ENCODE measurements around the gene HADH.
"Not testable (repeated sequence)": the region's sequence is repeated elsewhere in the genome, so short reads cannot be mapped to it uniquely, and the experiment has no call there.

HADH gene

GRCh38 chr4:107989537-107990386, at the start of gene HADH:
Gene HADH (plus strand): TSS chr4:107989889. CDS start chr4:107989933, 44 bp downstream.
- peak; percentile 94 for DNase-seq

- DNase-seq, result no peak
These were observed 43.9 kb upstream of the HADH start for GRCh38 chr4:107945809-107946208.

GRCh38 chr4:107950746-107951540, 38.7 kb upstream of the HADH start:
- DNase-seq, result no peak

- no peak for DNase-seq
These were observed 38.1 kb upstream of the HADH start for GRCh38 chr4:107951551-107951950.

- no peak for DNase-seq
These were observed 33.7 kb upstream of the HADH start for GRCh38 chr4:107956011-107956410.

- no peak for DNase-seq
These were observed 22.8 kb upstream of the HADH start for GRCh38 chr4:107966903-107967302.

- not testable (repeated sequence) for DNase-seq
These were observed 22.2 kb upstream of the HADH start for GRCh38 chr4:107967519-107967918.

GRCh38 chr4:107967921-107968320, 21.8 kb upstream of the HADH start:
- not testable (repeated sequence) for DNase-seq

GRCh38 chr4:107970063-107970798, 19.5 kb upstream of the HADH start:
- no peak for DNase-seq

GRCh38 chr4:107972605-107973004, 17.1 kb upstream of the HADH start:
- no peak for DNase-seq

GRCh38 chr4:107974523-107974922, 15.2 kb upstream of the HADH start:
- DNase-seq, result no peak

GRCh38 chr4:107977482-107977881, 12.2 kb upstream of the HADH start:
- no peak for DNase-seq

GRCh38 chr4:107977966-107978705, 11.6 kb upstream of the HADH start:
- no peak for DNase-seq

GRCh38 chr4:107978716-107979451, 10.8 kb upstream of the HADH start:
- DNase-seq, result no peak

GRCh38 chr4:107987916-107988762, 1.6 kb upstream of the HADH start:
- DNase-seq, result no peak

GRCh38 chr4:107988763-107989035, 990 bp upstream of the HADH start:
- no peak for DNase-seq

- DNase-seq, result no peak
These were observed 540 bp upstream of the HADH start for GRCh38 chr4:107989162-107989536.

GRCh38 chr4:107991945-107992630, 2.4 kb downstream of the HADH start:
- DNase-seq, result no peak

- no peak for DNase-seq
These were observed 4.3 kb downstream of the HADH start for GRCh38 chr4:107993969-107994368.

- no peak for DNase-seq
These were observed 5.2 kb downstream of the HADH start for GRCh38 chr4:107994894-107995293.

Measured in KG1 (cell line).